ENCODE results near the gene MSLN.

DNA sequence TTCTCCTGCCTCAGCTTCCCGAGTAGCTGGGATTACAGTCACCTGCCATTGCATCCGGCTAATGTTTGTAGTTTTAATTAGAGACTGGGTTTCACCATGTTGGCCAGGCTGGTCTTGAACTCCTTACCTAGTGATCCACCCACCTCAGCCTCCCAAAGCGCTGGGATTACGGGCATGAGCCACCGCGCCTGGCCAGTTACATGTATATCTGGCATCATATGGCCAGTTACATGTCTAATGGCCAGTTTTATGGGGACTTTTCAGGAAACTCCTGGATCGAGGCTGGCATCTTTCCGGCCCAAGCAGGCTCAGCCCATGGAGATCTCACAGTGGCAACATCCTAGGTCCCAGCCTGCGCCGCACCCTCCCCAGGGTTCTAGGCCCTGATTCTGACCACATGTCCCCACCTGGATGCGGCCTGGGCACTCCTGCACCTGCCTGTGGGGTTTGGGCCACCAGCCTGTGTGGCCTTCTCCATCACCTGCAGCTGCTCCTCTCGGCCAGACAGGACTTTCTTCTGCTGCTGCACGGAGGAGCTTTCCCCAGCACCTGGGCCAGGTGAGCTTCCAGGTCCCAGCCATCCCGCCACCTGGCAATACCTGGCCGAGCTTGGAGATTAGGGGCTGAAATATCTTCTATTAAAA lies 18.4 kb upstream of the MSLN start:
- TF ChIP-seq POLR2A (IDR thresholded peaks at IDR 0.05): no peak
- TF ChIP-seq, protein P1, sequence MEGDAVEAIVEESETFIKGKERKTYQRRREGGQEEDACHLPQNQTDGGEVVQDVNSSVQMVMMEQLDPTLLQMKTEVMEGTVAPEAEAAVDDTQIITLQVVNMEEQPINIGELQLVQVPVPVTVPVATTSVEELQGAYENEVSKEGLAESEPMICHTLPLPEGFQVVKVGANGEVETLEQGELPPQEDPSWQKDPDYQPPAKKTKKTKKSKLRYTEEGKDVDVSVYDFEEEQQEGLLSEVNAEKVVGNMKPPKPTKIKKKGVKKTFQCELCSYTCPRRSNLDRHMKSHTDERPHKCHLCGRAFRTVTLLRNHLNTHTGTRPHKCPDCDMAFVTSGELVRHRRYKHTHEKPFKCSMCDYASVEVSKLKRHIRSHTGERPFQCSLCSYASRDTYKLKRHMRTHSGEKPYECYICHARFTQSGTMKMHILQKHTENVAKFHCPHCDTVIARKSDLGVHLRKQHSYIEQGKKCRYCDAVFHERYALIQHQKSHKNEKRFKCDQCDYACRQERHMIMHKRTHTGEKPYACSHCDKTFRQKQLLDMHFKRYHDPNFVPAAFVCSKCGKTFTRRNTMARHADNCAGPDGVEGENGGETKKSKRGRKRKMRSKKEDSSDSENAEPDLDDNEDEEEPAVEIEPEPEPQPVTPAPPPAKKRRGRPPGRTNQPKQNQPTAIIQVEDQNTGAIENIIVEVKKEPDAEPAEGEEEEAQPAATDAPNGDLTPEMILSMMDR (IDR thresholded peaks at IDR 0.05): no peak
- TF ChIP-seq POLR2AphosphoS5 (IDR thresholded peaks at IDR 0.05): no peak
